Epithelial cell of proximal tubule (primary cell): ENCODE data around the gene FER1L5. TPM values are rescaled to one million over a fixed set of nuclear protein-coding genes. Genes with fewer than 3 reads are reported as not detected.

ENCODE experiments used
- DNase-seq: peaks from one replicate; pipeline ENCODE4 v3.0.0-alpha.2; 2011; ENCODE audit warnings: low read depth
- H3K4me3 ChIP-seq: 2 replicates; pipeline ENCODE4 v1.5.1; 2011; ENCODE audit warnings: low read depth, mild to moderate bottlenecking, low read length
- CTCF ChIP-seq: conservative IDR thresholded peaks from 2 replicates; pipeline ENCODE4 v1.5.1; 2012; ENCODE audit warnings: low read depth, mild to moderate bottlenecking, low read length
- total RNA-seq: library from RNA; depleted of rRNA; stranded (reverse); fragments of >200 nt; gene quantifications from 2 replicates; pipeline ENCODE4 v1.2.3, GENCODE V29; 2015

The FER1L5 gene
- total RNA-seq, 1 donor from 2014 or later = 0.06 TPM

GRCh38 chr2:96618596-96619283 is 23.8 kb upstream of the FER1L5 start:
- no peak for TF ChIP-seq CTCF
- no peak overlapping the region for H3K4me3 ChIP-seq
- DNase-seq = peak; percentile 76

GRCh38 chr2:96622544-96622943 is 20.0 kb upstream of the FER1L5 start:
- DNase-seq = no peak
- H3K4me3 ChIP-seq = no peak overlapping the region
- no peak for TF ChIP-seq CTCF

DNA sequence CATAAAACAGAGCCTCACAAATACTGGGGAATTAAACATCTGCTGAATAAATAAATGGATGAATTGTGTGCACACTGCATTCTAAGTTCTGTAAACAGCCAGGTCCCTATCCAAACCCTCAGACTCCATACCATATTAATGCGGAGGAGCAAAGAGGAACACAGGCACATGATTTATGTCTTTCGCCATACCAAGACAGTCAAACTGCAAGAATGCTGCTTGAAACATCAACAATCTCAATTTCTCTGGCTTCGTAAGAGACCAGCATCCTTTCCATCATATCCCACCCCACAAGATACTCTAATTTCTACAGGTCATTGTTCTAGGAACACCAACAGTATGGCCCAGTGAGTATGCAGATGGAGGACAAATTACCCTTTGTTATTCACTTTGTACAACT is 19.4 kb upstream of the FER1L5 start:
- no peak for TF ChIP-seq CTCF
- H3K4me3 ChIP-seq = no peak overlapping the region
- DNase-seq = no peak

DNA sequence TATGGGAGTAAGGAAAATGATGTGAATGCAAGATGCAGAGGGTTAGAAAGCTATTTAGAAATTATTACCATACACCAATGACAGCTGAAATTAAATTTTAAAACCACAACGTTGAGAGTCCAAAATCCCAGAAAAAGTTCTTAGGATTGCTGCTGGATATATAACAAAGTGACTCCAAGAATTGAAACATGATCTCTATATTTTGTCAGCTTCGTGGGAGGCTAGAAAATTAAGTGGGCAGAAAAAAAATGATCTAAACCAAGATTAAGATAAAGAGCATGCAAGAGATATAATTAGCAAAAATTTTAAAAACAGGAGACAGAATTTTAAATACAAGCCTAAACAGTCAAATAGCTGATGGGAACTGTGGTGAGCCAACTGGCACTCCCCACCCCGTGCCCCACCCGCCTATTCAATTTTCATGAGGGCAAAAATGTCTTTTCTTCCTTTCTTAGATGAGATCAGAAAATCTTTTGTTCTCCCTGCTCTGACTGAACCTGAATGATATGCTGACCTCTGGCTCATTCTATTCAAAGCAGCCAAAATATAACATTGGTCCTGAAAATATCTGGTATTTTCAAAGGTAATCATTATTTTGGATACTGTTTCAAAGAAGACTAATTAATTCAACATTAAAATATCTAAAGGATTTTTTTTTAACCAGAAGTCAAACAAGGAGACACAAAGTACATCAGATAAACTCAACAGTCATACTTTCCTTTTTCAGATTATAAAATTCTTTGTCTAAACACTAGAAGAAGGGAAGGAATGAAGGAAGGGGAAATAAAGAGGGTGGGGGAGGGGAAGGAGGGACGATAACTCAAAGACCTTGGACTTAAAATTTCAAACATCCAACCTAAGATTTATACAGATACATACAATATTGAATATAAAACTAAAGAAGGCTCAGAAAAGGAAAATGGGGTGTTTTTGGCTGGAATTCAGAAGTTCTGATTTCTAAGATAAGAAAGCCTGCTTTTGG is 16.7 kb upstream of the FER1L5 start:
- H3K4me3 ChIP-seq = no peak overlapping the region
- TF ChIP-seq CTCF = no peak
- no peak for DNase-seq

DNA sequence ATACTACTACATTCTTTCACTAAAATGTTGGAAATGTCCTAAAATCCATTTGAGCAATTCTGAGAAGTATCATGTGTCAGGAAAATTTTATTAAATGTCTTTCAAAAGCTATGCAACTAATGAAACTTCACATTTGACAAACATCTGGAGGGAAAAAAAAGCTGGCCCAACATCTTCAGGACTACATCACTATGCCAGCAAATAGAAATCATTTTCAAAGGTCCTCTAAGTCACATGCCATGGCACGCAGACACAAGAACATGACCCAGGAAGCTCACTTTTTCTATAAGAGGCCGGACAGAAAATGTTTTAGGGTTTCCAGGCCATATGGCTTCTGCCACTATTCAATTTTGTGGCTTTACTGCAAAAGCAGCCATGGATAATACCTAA is 16.0 kb upstream of the FER1L5 start:
- TF ChIP-seq CTCF = no peak

GRCh38 chr2:96631804-96632435 is 10.6 kb upstream of the FER1L5 start:
- H3K4me3 ChIP-seq = no peak overlapping the region
- no peak for DNase-seq
- TF ChIP-seq CTCF = no peak

More for the DNA sequence above, 16.0 kb upstream of the FER1L5 start:
- no peak overlapping the region for H3K4me3 ChIP-seq
- no peak for DNase-seq
